K562 treated with DMSO at 1 percent for 4 hours (cell line): ENCODE data around the gene TAS2R41. TPM values are rescaled to one million over a fixed set of nuclear protein-coding genes. Genes with fewer than 3 reads are reported as not detected.

Source experiments
- total RNA-seq: library from RNA; unstranded; fragments of 300-600 nt; gene quantifications from 2 replicates; pipeline ENCODE4 v1.2.3, GENCODE V29; 2022; ENCODE audit not compliant: insufficient read depth

TAS2R41 gene, protein sequence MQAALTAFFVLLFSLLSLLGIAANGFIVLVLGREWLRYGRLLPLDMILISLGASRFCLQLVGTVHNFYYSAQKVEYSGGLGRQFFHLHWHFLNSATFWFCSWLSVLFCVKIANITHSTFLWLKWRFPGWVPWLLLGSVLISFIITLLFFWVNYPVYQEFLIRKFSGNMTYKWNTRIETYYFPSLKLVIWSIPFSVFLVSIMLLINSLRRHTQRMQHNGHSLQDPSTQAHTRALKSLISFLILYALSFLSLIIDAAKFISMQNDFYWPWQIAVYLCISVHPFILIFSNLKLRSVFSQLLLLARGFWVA
- total RNA-seq = not detected in 2 replicates

DNA sequence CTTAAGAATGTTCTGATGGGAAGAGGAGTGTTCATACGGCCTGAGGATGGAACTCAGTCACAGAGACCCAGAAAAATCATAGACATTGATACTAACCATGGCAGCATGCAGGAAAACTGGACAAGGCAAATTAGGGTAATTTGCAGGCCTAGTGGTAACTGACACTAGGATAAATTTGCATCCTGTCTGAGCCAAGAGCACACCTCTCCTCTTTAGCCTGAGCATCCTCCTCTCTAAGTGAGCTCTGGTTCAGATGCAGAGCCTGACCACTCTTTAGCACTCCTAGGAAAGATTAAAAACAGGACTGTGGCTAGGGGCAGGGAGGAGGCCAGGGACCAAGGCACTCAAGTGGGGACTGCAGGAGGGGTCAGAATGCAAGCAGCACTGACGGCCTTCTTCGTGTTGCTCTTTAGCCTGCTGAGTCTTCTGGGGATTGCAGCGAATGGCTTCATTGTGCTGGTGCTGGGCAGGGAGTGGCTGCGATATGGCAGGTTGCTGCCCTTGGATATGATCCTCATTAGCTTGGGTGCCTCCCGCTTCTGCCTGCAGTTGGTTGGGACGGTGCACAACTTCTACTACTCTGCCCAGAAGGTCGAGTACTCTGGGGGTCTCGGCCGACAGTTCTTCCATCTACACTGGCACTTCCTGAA is at the start of gene TAS2R41:
Gene TAS2R41, plus strand, starts transcription at position 373 of the 650 bp plus-strand sequence. Its CDS starts 0 bp downstream, at position 373.

DNA sequence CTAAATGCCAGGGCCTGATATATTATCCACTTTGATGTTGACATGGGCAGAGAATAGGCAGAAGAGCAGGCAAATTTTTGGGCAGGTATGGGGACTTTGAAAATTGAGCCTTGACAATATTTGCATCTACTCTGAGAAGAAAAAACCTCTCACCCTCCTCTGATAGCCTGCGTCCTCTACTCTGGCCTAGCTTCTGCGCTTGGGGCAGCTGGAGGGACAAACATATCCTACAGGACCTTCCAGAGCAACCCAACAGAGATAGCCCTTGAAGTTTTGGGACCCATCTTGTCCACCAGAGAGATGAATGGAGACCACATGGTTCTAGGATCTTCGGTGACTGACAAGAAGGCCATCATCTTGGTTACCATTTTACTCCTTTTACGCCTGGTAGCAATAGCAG is 34.5 kb upstream of the TAS2R41 start, which contains the start of gene TAS2R60:
Gene TAS2R60, plus strand, starts transcription at position 301 of the 400 bp plus-strand sequence. Its CDS starts 0 bp downstream, at position 301.

Other genes starting within 250 kb of the TAS2R41 start
- gene GSTK1, start 214.4 kb upstream of the TAS2R41 start, total RNA-seq = 165 and 185 TPM in 2 replicates
- not detected in 2 replicates for gene TMEM139, start 192.9 kb upstream of the TAS2R41 start, total RNA-seq
- gene CASP2, start 189.5 kb upstream of the TAS2R41 start, total RNA-seq = 18.3 and 27.4 TPM in 2 replicates
- gene CLCN1, start 161.8 kb upstream of the TAS2R41 start, total RNA-seq = 0.37 TPM in 1 of 2 replicates, not detected in the other
- not detected in 2 replicates for gene FAM131B, start 115.2 kb upstream of the TAS2R41 start, total RNA-seq
- gene ZYX, start 96.5 kb upstream of the TAS2R41 start, total RNA-seq = 103 and 111 TPM in 2 replicates
- gene EPHA1, start 69.0 kb upstream of the TAS2R41 start, total RNA-seq = not detected in 2 replicates
- not detected in 2 replicates for gene TAS2R60, start 34.4 kb upstream of the TAS2R41 start, total RNA-seq
- gene CTAGE15, start 93.9 kb downstream of the TAS2R41 start, total RNA-seq = not detected in 2 replicates
- 3.6 and 4.6 TPM in 2 replicates for gene TCAF2, start 143.1 kb downstream of the TAS2R41 start, total RNA-seq